HG03439 (cell line): ENCODE measurements around the gene EPB41L1.

Experiments
- ATAC-seq: cut with Tn5 transposase; IDR thresholded peaks from one replicate; pipeline ENCODE4 v1.9.1; 2021; ENCODE audit warnings: mild to moderate bottlenecking, moderate library complexity; ENCODE audit not compliant: unreplicated experiment

The EPB41L1 gene

DNA sequence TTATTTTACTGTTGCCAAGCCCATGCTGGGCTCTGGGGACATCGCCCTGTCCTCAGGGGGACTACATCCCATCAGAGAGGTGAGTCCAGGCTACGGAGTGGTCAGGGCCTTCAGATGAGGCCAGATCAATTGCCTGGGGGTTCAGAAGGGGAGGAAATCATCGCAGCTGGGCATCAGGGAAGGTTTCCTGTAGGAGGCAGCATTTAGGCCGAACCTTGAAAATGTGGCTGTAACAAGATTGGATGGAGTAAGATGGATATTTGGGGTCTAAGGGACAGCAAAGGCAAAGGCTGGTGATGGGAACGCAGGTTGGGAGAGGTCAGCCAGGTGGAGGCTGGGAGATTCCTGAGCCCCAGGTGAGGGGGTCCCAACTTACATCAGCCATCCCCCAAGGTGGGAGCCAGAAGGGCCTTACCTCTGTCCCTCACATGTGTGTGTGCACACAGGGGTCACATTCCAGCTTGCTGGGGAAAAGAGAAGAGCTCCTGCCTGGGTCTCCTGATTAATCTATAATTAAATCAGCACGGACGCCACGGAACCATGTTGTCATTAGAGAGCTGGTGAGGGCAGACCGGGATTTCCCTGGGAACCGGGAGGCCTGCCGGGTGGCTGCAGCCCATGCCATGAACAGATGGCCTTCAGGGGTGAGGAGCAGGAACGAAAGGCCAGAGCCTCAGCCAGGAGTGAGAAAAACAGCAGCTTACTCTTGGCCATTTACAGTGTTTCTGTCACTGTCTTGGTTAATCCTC lies 121.1 kb downstream of the EPB41L1 start:
- ATAC-seq: no peak

- no peak for ATAC-seq
Measured at GRCh38 chr20:36277546-36277945, 123.0 kb downstream of the EPB41L1 start.

DNA sequence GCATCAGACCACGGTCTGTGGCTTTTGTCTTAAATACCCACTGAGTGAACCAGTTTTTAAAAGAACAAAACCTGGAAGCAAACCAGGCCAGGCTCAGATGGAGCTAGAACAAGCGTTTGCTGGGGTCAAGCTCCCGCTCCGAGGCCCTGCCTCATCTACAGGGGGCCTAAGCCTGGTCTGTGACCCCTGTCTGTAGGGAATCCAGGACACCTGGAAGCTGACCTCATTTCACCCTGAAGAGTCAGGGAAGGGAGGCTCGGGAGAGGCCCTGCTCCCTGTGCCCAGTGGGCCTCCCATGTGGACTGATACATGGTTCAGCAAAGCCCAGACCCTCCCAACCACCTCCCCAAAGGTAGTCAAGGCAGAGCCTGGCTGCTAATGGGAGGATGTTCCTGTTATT lies 124.8 kb downstream of the EPB41L1 start:
- ATAC-seq: no peak

- no peak for ATAC-seq
Measured at GRCh38 chr20:36279776-36280175, 125.2 kb downstream of the EPB41L1 start.

DNA sequence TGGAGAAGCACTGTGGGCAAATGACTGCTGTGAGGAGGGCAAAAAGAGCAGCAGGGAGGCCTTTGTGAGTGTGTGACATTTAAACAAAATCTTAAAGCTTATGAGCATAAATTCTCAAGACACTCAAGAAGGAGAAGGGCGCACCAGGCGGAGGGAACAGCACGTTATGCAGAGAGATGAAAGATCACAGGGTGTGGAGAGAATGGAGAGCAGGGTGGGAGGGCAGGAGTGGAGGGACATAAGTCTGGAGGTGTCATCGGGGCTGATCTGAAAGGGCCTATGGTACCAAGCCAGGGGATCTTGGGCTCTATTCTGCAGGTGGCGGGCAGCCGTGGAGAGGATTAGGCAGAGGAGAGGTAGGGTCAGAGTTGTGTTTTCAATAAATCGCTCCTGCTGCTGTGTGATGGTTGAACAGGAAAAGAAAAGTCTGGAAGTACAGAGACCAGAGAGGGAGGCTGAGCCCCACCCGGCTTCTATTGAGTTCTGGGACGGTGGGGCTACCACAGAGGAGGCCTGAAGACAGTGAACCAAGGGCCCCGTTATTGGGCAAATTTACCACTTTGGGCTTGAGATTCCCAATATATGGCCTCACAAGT lies 127.3 kb downstream of the EPB41L1 start:
- no peak for ATAC-seq
